Ascending aorta (tissue), 2 donors: Measurements from ENCODE around the gene PCLAF. TPM values are rescaled to one million over a fixed set of nuclear protein-coding genes. Genes with fewer than 3 reads are reported as not detected.
"Not testable (repeated sequence)": the region's sequence is repeated elsewhere in the genome, so short reads cannot be mapped to it uniquely, and the experiment has no call there.

Source experiments
- DNase-seq, 2 donors: peaks; one replicate each; pipeline ENCODE4 v3.0.0-alpha.2; 2019; ENCODE audit warnings: low spot score in 2 of 2
- H3K27ac ChIP-seq, 2 donors: fragments of 200-600 bp; sonication (generic); one replicate each; pipeline ENCODE4 v1.5.1; 2016 to 2017; ENCODE audit warnings: mild to moderate bottlenecking in 1 of 2
- H3K27me3 ChIP-seq: fragments of 200-600 bp; sonication (generic); one replicate; pipeline ENCODE4 v1.5.1; 2017
- H3K36me3 ChIP-seq, 2 donors: fragments of 200-600 bp; sonication (generic); one replicate each; pipeline ENCODE4 v1.5.1; 2016
- H3K4me1 ChIP-seq, 2 donors: fragments of 200-600 bp; sonication (generic); one replicate each; pipeline ENCODE4 v1.5.1; 2016 to 2017; ENCODE audit warnings: mild to moderate bottlenecking in 1 of 2
- H3K4me3 ChIP-seq, 2 donors: fragments of 200-600 bp; sonication (generic); one replicate each; pipeline ENCODE4 v1.5.1; 2016 to 2017; ENCODE audit warnings: mild to moderate bottlenecking in 1 of 2
- H3K9me3 ChIP-seq, 2 donors: fragments of 200-600 bp; sonication (generic); one replicate each; pipeline ENCODE4 v1.5.1; 2016
- intact Hi-C: fragments of 100-400 bp; cut with DNase I; formaldehyde crosslinking; loops from one replicate; pipeline ENCODE4 v1.15.1; 2023
- total RNA-seq: library from RNA; depleted of rRNA; stranded (reverse); fragments of >200 nt; gene quantifications from one replicate; pipeline ENCODE4 v1.1.0, GENCODE V29; 2016
- TF ChIP-seq, protein P1 (sequence below), 3 experiments: fragments of 200-600 bp in 2 of 3; fragments of 450-650 bp in 1 of 3; sonication (generic) in 2 of 3; IDR thresholded peaks; one replicate each; pipeline ENCODE4 v1.5.1; 2016 to 2019; ENCODE audit warnings: antibody characterized with exemption in 3 of 3, mild to moderate bottlenecking in 1 of 3, moderate library complexity in 1 of 3

The PCLAF gene
- total RNA-seq, 1 donor from 2014 or later, result not detected

DNA sequence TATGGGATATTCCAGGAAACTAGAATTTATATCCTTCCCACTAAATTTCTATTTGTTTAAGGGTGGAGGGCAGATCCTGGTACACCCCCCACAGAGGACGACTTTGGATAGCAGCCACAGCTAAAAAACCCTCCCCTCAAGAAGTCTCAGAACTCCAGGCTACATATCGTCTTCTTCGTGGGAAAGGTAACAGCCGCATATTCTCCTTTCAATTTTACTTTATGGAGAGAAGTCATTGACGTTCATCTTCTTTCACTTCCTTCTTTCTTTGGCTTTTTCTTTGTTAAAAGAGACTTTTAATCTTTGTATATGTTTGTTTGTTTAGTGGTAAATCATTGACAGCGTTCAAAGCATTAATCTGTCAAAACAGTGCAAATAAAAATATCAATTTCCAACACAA lies 42.7 kb upstream of the PCLAF start:
- Histone ChIP-seq H3K4me3 (no peak overlapping the region), H3K4me1 (no peaks in the 10 kb centered on the region), H3K9me3 (no peaks in the 10 kb centered on the region), H3K27ac (no peak overlapping the region), H3K36me3 (peaks cover 52 to 54% of the 10 kb centered on the region in 2 donors), H3K27me3 (no peaks in the 10 kb centered on the region)
- no peak for DNase-seq
- intact Hi-C loops, result loop anchor here (10.0 kb wide), 1 partner anchor 221 kb away; no protein-coding TSS in a partner anchor
- TF ChIP-seq, protein P1, sequence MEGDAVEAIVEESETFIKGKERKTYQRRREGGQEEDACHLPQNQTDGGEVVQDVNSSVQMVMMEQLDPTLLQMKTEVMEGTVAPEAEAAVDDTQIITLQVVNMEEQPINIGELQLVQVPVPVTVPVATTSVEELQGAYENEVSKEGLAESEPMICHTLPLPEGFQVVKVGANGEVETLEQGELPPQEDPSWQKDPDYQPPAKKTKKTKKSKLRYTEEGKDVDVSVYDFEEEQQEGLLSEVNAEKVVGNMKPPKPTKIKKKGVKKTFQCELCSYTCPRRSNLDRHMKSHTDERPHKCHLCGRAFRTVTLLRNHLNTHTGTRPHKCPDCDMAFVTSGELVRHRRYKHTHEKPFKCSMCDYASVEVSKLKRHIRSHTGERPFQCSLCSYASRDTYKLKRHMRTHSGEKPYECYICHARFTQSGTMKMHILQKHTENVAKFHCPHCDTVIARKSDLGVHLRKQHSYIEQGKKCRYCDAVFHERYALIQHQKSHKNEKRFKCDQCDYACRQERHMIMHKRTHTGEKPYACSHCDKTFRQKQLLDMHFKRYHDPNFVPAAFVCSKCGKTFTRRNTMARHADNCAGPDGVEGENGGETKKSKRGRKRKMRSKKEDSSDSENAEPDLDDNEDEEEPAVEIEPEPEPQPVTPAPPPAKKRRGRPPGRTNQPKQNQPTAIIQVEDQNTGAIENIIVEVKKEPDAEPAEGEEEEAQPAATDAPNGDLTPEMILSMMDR (IDR thresholded peaks at IDR 0.05), result no peak

DNA sequence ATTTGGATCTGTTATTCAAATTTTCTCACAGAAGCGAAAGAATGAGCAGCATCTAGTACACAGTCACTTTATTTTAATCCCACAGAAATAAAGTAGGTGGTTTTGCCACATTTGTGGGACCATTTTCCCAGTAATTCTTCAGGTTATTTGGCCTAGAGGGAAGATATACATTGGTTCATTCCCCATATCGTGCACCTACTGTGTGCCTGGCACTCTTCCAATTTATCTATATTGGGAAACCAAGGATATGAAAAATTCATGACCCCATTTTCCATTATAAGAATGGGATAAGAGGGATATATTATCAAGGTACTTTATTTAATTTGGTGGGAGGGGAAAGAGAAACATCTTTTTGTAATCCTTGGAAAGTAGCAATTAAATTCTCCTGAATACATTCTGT lies 41.5 kb upstream of the PCLAF start:
- intact Hi-C loops, result loop anchor here (10.0 kb wide), 1 partner anchor 222 kb away; no protein-coding TSS in a partner anchor
- Histone ChIP-seq H3K9me3 (no peaks in the 10 kb centered on the region), H3K27ac (no peak overlapping the region), H3K4me1 (no peaks in the 10 kb centered on the region), H3K27me3 (no peaks in the 10 kb centered on the region), H3K4me3 (no peak overlapping the region), H3K36me3 (peaks cover 58 to 65% of the 10 kb centered on the region in 2 donors)
- TF ChIP-seq, protein P1 (IDR thresholded peaks at IDR 0.05), result no peak
- no peak for DNase-seq

- H3K36me3 ChIP-seq, result peaks cover 38 to 87% of the 10 kb centered on the region in 2 donors
These were observed 31.0 kb upstream of the PCLAF start for GRCh38 chr15:64412216-64412615.

DNA sequence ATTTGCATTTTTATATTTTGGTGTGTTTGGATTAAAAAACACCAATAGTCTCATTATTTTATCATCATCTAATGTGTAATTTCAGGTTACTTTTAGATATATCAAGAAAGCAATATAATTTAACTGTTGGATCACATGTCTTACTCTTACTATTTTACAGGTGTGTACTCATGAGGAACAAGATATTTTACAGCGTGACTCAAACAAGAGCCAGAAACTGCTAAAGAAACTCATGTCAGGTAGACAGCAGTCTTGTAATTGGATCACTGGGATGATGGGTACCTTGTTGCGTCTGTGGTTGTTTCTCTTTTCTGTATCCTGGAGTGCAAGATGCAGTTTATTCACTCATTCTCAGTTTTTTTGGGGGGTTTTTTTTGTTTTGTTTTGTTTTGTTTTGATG lies 19.3 kb upstream of the PCLAF start:
- Histone ChIP-seq H3K27ac (no peak overlapping the region), H3K4me3 (no peak overlapping the region), H3K4me1 (no peaks in the 10 kb centered on the region), H3K9me3 (no peaks in the 10 kb centered on the region), H3K36me3 (peaks cover 72 to 84% of the 10 kb centered on the region in 2 donors), H3K27me3 (no peaks in the 10 kb centered on the region)
- DNase-seq, result no peak
- intact Hi-C loops, result no loop called here
- TF ChIP-seq, protein P1 (IDR thresholded peaks at IDR 0.05), result no peak

More at GRCh38 chr15:64412216-64412615, 31.0 kb upstream of the PCLAF start:
- TF ChIP-seq, protein P1 (IDR thresholded peaks at IDR 0.05), result no peak
- Histone ChIP-seq H3K27me3 (no peaks in the 10 kb centered on the region), H3K4me1 (no peaks in the 10 kb centered on the region), H3K4me3 (no peak overlapping the region), H3K9me3 (no peaks in the 10 kb centered on the region), H3K27ac (no peak overlapping the region)
- no peak for DNase-seq
- intact Hi-C loops, result no loop called here

- Histone ChIP-seq H3K27ac (no peak overlapping the region), H3K36me3 (peaks cover 73 to 94% of the 10 kb centered on the region in 2 donors), H3K27me3 (no peaks in the 10 kb centered on the region), H3K9me3 (no peaks in the 10 kb centered on the region), H3K4me1 (no peaks in the 10 kb centered on the region), H3K4me3 (no peak overlapping the region)
- intact Hi-C loops, result no loop called here
- TF ChIP-seq, protein P1 (IDR thresholded peaks at IDR 0.05), result no peak
- DNase-seq, result no peak
These were observed 17.3 kb upstream of the PCLAF start for GRCh38 chr15:64398575-64398974.

DNA sequence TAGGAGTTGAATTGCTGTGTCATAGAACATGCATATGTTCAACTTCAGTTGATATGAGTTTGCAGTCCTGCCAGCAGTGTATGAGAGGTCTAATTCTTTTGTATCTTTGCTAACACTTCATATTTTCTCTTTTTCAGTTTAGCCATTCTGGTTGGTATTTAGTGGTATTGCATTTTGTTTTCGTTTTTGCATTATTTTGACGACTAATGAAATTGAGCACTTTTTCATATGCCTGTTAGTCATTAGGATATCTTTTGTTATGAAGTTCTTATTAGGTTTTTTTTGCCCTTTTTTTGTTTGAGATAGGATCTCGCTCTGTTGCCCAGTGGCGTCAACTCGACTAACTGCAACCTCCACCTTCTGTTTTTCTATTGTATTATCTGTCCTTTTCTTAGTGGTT lies 15.5 kb upstream of the PCLAF start:
- Histone ChIP-seq H3K27ac (no peak overlapping the region), H3K4me3 (no peak overlapping the region), H3K27me3 (no peaks in the 10 kb centered on the region), H3K9me3 (no peaks in the 10 kb centered on the region), H3K36me3 (peaks cover 61 to 85% of the 10 kb centered on the region in 2 donors), H3K4me1 (no peaks in the 10 kb centered on the region)
- TF ChIP-seq, protein P1 (IDR thresholded peaks at IDR 0.05), result no peak
- intact Hi-C loops, result no loop called here
- no peak for DNase-seq

DNA sequence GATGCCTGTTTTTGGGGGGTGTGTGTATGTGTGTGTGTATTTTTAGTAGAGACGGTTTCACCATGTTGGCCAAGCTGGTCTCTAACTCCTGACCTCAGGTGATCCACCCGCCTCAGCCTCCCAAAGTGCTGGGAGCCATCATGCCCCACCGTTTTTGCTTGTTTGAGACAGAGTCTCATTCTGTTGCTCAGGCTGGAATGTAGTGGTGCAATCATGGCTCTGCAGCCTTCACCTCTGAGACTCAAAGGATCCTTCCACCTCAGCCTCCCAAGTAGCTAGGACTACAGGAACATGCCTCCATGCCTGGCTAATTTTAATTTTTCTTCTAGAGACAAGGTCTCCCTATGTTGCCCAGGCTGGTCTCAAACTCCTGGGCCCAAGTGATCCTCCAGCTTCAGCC lies 11.2 kb upstream of the PCLAF start:
- H3K27ac ChIP-seq, intact Hi-C loops, H3K4me1 ChIP-seq, DNase-seq, H3K27me3 ChIP-seq, H3K4me3 ChIP-seq, H3K9me3 ChIP-seq: not testable (repeated sequence)
- peaks cover 32 to 43% of the 10 kb centered on the region in 2 donors for H3K36me3 ChIP-seq
